22Rv1 (cell line): ENCODE data around the gene ARHGEF28.

Experiments
- ZFX ChIP-seq: fragments of 450-650 bp; IDR thresholded peaks from 2 replicates; pipeline ENCODE4 v1.6.1; 2017; ENCODE audit warnings: antibody characterized with exemption, borderline replicate concordance
- TF ChIP-seq, protein P1 (sequence below): fragments of 450-650 bp; IDR thresholded peaks from 2 replicates; pipeline ENCODE4 v1.5.1; 2017; ENCODE audit warnings: mild to moderate bottlenecking

DNA sequence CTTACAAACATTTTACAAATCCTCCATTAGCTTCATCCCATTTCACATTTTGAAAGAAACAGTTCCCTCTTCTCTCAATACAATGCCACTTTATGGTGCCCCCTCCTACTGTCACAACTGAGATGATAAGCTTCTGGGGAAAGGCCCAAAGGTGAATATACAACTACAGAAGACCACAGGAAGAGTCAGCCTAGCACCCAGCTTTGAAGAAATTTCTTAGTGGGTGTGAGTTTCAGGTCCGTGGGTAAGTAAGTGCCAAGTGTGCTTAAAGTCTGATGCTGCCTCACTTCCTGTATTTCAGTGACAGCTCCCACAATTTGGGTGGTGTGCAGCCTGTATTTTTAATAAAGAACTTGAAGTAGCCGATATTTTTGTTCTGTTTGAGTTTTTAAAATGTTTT is 68.1 kb downstream of the ARHGEF28 start:
- TF ChIP-seq, protein P1, sequence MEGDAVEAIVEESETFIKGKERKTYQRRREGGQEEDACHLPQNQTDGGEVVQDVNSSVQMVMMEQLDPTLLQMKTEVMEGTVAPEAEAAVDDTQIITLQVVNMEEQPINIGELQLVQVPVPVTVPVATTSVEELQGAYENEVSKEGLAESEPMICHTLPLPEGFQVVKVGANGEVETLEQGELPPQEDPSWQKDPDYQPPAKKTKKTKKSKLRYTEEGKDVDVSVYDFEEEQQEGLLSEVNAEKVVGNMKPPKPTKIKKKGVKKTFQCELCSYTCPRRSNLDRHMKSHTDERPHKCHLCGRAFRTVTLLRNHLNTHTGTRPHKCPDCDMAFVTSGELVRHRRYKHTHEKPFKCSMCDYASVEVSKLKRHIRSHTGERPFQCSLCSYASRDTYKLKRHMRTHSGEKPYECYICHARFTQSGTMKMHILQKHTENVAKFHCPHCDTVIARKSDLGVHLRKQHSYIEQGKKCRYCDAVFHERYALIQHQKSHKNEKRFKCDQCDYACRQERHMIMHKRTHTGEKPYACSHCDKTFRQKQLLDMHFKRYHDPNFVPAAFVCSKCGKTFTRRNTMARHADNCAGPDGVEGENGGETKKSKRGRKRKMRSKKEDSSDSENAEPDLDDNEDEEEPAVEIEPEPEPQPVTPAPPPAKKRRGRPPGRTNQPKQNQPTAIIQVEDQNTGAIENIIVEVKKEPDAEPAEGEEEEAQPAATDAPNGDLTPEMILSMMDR = no peak
- TF ChIP-seq ZFX = no peak
